ENCODE data around the gene EPSTI1. TPM values are rescaled to one million over a fixed set of nuclear protein-coding genes. Genes with fewer than 3 reads are reported as not detected.

Gene EPSTI1
- total and polyA plus RNA-seq, 2 experiments from 2014 or later = 1.5 to 2.5 TPM

DNA sequence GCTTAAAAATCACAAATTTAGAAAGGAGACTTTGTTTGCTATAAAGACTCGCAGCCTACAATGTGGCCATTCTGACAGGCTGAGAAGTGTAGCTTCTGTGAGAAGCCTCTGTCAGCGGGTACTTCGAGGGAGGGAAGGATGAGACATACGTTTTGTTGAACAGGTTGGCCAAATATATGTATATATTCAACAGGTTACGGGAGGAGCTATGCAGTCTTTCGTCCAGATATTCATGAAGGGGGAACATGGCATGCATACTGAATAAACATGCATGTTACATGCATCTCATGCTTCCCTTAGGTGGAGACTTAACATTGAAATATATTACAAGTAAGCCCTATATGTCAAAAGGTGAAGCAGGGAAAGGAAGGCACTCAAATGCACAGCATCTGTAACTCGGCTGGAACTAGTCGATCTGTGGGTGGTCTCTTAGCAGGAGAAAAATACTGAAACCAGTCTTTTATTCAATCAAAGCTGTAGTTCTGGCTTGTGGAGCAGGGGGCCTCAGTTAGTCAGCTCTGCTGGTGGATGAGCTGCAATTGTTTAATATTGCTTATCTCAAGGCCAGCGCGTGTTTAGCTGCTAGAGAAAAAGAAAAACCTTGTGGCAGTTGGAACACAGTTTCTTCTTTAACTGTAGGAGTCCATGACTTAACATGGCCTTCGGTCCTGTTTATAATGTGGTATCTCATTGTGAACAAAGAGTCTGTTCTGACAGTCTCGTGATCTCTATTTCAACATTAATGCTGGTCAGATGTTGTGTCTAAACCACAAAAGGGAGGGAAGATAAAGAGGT, 116.4 kb downstream of the EPSTI1 start:
- H2AFZ ChIP-seq = no peak overlapping the region
- H3K9ac ChIP-seq = no peak overlapping the region
- in situ Hi-C loops (cut with MboI) = no loop called here
- WGBS, 2 experiments (ENCODE audit: low coverage in 1 of 2, low lambda C conversion rate in 2 of 2, missing lambda C conversion rate in 2 of 2) = 86 to 88% methylated on average over 12 of the region's 12 CpGs
- H3K9me3 ChIP-seq (ENCODE audit: low read depth) = no peaks in the 10 kb centered on the region
- no peak overlapping the region for H3K27ac ChIP-seq
- no peaks in the 10 kb centered on the region for H4K20me1 ChIP-seq (ENCODE audit: insufficient read depth)
- peaks cover 18% of the 10 kb centered on the region for H3K4me1 ChIP-seq (ENCODE audit: insufficient read depth)
- no peak for TF ChIP-seq EZH2phosphoT487 (IDR thresholded peaks at IDR 0.05; ENCODE audit: insufficient read depth, low read depth)
- no peak for TF ChIP-seq EZH2 (IDR thresholded peaks at IDR 0.05; ENCODE audit: insufficient read depth, poor library complexity, severe bottlenecking)
- 0 out of 2 replicates have a peak, but pooled peaks cover 7% of the 10 kb centered on the region for H3K27me3 ChIP-seq (replicated peaks; ENCODE audit: insufficient read depth)
- no peaks in the 10 kb centered on the region for H3K9me2 ChIP-seq (ENCODE audit: insufficient read depth)
- H3K4me3 ChIP-seq = no peak overlapping the region
- H3K79me2 ChIP-seq (ENCODE audit: insufficient read depth) = no peaks in the 10 kb centered on the region
- peak; percentile 9 for DNase-seq
- no peak overlapping the region for H3K4me2 ChIP-seq (ENCODE audit: unreplicated experiment)
- H3F3A ChIP-seq (ENCODE audit: insufficient read depth) = peaks cover 4% of the 10 kb centered on the region; the same call in 1 of the 2 replicates
- H3K36me3 ChIP-seq (ENCODE audit: low read depth) = no peaks in the 10 kb centered on the region

DNA sequence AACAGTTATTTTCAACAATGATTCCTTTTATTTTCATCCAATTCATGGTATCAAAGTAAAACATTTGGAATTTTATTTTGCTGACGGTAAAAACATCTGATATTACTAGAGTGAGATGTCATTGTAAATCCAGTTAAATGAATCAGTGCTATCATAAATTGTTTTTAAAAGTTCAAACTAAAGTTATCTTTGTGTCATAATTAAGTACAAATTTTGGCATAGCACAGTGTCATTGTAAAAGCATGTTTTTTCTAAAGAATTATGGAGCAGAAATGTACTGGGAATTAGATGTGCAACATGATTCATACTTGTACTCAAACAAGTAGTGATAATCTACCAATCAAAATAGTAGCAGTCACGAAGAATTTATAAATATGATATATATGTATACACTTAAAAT, 117.8 kb downstream of the EPSTI1 start:
- Histone ChIP-seq H3K9me3 (ENCODE audit: low read depth) (no peaks in the 10 kb centered on the region), H3K4me3 (no peak overlapping the region), H3K4me1 (ENCODE audit: insufficient read depth) (peaks cover 18% of the 10 kb centered on the region), H3K27ac (no peak overlapping the region), H3K9ac (no peak overlapping the region), H3K9me2 (ENCODE audit: insufficient read depth) (no peaks in the 10 kb centered on the region), H3K36me3 (ENCODE audit: low read depth) (no peaks in the 10 kb centered on the region), H3K79me2 (ENCODE audit: insufficient read depth) (no peaks in the 10 kb centered on the region), H4K20me1 (ENCODE audit: insufficient read depth) (no peaks in the 10 kb centered on the region), H3F3A (ENCODE audit: insufficient read depth) (peaks cover 4% of the 10 kb centered on the region; the same call in 1 of the 2 replicates), H2AFZ (no peak overlapping the region), H3K27me3 (replicated peaks; ENCODE audit: insufficient read depth) (0 out of 2 replicates have a peak, but pooled peaks cover 7% of the 10 kb centered on the region), H3K4me2 (ENCODE audit: unreplicated experiment) (no peak overlapping the region)
- WGBS, 2 experiments (ENCODE audit: low coverage in 1 of 2, low lambda C conversion rate in 2 of 2, missing lambda C conversion rate in 2 of 2) = 64% methylated on average over 2 of the region's 2 CpGs
- no peak for TF ChIP-seq EZH2 (IDR thresholded peaks at IDR 0.05; ENCODE audit: insufficient read depth, poor library complexity, severe bottlenecking)
- no peak for TF ChIP-seq EZH2phosphoT487 (IDR thresholded peaks at IDR 0.05; ENCODE audit: insufficient read depth, low read depth)
- DNase-seq = no peak
- in situ Hi-C loops (cut with MboI) = no loop called here

- no peaks in the 10 kb centered on the region for H3K36me3 ChIP-seq (ENCODE audit: low read depth)
- no peak overlapping the region for H2AFZ ChIP-seq
- H3K9ac ChIP-seq = no peak overlapping the region
- 57 to 58% methylated on average over 8 of the region's 8 CpGs for whole genome bisulfite sequencing, 2 experiments (ENCODE audit: low coverage in 1 of 2, low lambda C conversion rate in 2 of 2, missing lambda C conversion rate in 2 of 2)
- H3K79me2 ChIP-seq (ENCODE audit: insufficient read depth) = no peaks in the 10 kb centered on the region
- TF ChIP-seq EZH2 (IDR thresholded peaks at IDR 0.05; ENCODE audit: insufficient read depth, poor library complexity, severe bottlenecking) = no peak
- no peak for TF ChIP-seq EZH2phosphoT487 (IDR thresholded peaks at IDR 0.05; ENCODE audit: insufficient read depth, low read depth)
- in situ Hi-C loops (cut with MboI) = no loop called here
- peak; percentile 22 for DNase-seq
- no peak overlapping the region for H3K4me2 ChIP-seq (ENCODE audit: unreplicated experiment)
- no peak overlapping the region for H3K27ac ChIP-seq
- H3K4me3 ChIP-seq = no peak overlapping the region
- H4K20me1 ChIP-seq (ENCODE audit: insufficient read depth) = no peaks in the 10 kb centered on the region
- no peaks in the 10 kb centered on the region for H3K9me2 ChIP-seq (ENCODE audit: insufficient read depth)
- peaks cover 4% of the 10 kb centered on the region; the same call in 1 of the 2 replicates for H3F3A ChIP-seq (ENCODE audit: insufficient read depth)
- 0 out of 2 replicates have a peak, but pooled peaks cover 7% of the 10 kb centered on the region for H3K27me3 ChIP-seq (replicated peaks; ENCODE audit: insufficient read depth)
- H3K4me1 ChIP-seq (ENCODE audit: insufficient read depth) = peaks cover 18% of the 10 kb centered on the region
- H3K9me3 ChIP-seq (ENCODE audit: low read depth) = no peaks in the 10 kb centered on the region
These were observed 119.0 kb downstream of the EPSTI1 start for GRCh38 chr13:42873081-42873480.

- no peaks in the 10 kb centered on the region for H3K36me3 ChIP-seq (ENCODE audit: low read depth)
- no peak for TF ChIP-seq EZH2phosphoT487 (IDR thresholded peaks at IDR 0.05; ENCODE audit: insufficient read depth, low read depth)
- no peak for TF ChIP-seq EZH2 (IDR thresholded peaks at IDR 0.05; ENCODE audit: insufficient read depth, poor library complexity, severe bottlenecking)
- no peak overlapping the region for H3K27ac ChIP-seq
- no peaks in the 10 kb centered on the region for H3K4me1 ChIP-seq (ENCODE audit: insufficient read depth)
- no peak overlapping the region for H3K9ac ChIP-seq
- H3K4me2 ChIP-seq (ENCODE audit: unreplicated experiment) = no peak overlapping the region
- H3K9me3 ChIP-seq (ENCODE audit: low read depth) = no peaks in the 10 kb centered on the region
- no peak overlapping the region for H2AFZ ChIP-seq
- H3F3A ChIP-seq (ENCODE audit: insufficient read depth) = no peaks in the 10 kb centered on the region
- in situ Hi-C loops (cut with MboI) = no loop called here
- DNase-seq = no peak
- H3K9me2 ChIP-seq (ENCODE audit: insufficient read depth) = no peaks in the 10 kb centered on the region
- H3K27me3 ChIP-seq (replicated peaks; ENCODE audit: insufficient read depth) = no peaks in the 10 kb centered on the region; the same call in 1 of the 2 replicates
- H4K20me1 ChIP-seq (ENCODE audit: insufficient read depth) = no peaks in the 10 kb centered on the region
- no peak overlapping the region for H3K4me3 ChIP-seq
- no peaks in the 10 kb centered on the region for H3K79me2 ChIP-seq (ENCODE audit: insufficient read depth)
- WGBS, 2 experiments (ENCODE audit: low coverage in 1 of 2, low lambda C conversion rate in 2 of 2, missing lambda C conversion rate in 2 of 2) = 67 to 69% methylated on average over 4 of the region's 4 CpGs
These were observed 124.8 kb downstream of the EPSTI1 start for GRCh38 chr13:42867232-42867631.

Data from GM23248 (cell line).